Measurements from ENCODE around the gene PPP1R9B.

- TF ChIP-seq POLR2A (IDR thresholded peaks at IDR 0.05; ENCODE audit: low read depth) (no peak), CTCF (IDR thresholded peaks at IDR 0.05) (no peak)
These were observed 41.3 kb downstream of the PPP1R9B start for GRCh38 chr17:50109207-50109606.

All from esophagus muscularis mucosa (tissue), 3 donors.